Measurements from ENCODE around the gene PLEKHJ1.

GRCh38 chr19:2231621-2232221 lies 4.4 kb downstream of the PLEKHJ1 start:
- TF ChIP-seq REST (IDR thresholded peaks at IDR 0.05) (no peak), RFX5 (IDR thresholded peaks at IDR 0.05) (no peak)
- TF ChIP-seq, protein P1, sequence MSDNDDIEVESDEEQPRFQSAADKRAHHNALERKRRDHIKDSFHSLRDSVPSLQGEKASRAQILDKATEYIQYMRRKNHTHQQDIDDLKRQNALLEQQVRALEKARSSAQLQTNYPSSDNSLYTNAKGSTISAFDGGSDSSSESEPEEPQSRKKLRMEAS (IDR thresholded peaks at IDR 0.05), result no peak
- TF ChIP-seq, protein P2, sequence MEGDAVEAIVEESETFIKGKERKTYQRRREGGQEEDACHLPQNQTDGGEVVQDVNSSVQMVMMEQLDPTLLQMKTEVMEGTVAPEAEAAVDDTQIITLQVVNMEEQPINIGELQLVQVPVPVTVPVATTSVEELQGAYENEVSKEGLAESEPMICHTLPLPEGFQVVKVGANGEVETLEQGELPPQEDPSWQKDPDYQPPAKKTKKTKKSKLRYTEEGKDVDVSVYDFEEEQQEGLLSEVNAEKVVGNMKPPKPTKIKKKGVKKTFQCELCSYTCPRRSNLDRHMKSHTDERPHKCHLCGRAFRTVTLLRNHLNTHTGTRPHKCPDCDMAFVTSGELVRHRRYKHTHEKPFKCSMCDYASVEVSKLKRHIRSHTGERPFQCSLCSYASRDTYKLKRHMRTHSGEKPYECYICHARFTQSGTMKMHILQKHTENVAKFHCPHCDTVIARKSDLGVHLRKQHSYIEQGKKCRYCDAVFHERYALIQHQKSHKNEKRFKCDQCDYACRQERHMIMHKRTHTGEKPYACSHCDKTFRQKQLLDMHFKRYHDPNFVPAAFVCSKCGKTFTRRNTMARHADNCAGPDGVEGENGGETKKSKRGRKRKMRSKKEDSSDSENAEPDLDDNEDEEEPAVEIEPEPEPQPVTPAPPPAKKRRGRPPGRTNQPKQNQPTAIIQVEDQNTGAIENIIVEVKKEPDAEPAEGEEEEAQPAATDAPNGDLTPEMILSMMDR (IDR thresholded peaks at IDR 0.05), result 0 out of 3 replicates have a peak, but pooled peaks have one; percentile 8

All from A549 (cell line).